GM23248 (cell line): ENCODE measurements around the gene MYO5B. TPM values are rescaled to one million over a fixed set of nuclear protein-coding genes. Genes with fewer than 3 reads are reported as not detected.

ENCODE experiments used
- DNase-seq: peaks from one replicate; pipeline ENCODE4 v3.0.0-alpha.2; 2015
- H2AFZ ChIP-seq: fragments of 200-600 bp; sonication (generic); 2 replicates; pipeline ENCODE4 v1.6.1; 2016; ENCODE audit warnings: antibody characterized with exemption
- H3F3A ChIP-seq: fragments of 200-600 bp; sonication (generic); 2 replicates; pipeline ENCODE4 v1.6.1; 2016; ENCODE audit warnings: mild to moderate bottlenecking, antibody characterized with exemption, mixed run types; ENCODE audit not compliant: insufficient read depth
- H3K27ac ChIP-seq: fragments of 200-600 bp; sonication (generic); 2 replicates; pipeline ENCODE4 v1.5.1; 2016; ENCODE audit warnings: mild to moderate bottlenecking
- H3K27me3 ChIP-seq: fragments of 200-600 bp; sonication (generic); replicated peaks from 2 replicates; pipeline ENCODE4 v1.6.1; 2016; ENCODE audit warnings: mild to moderate bottlenecking; ENCODE audit not compliant: insufficient read depth
- H3K36me3 ChIP-seq: fragments of 200-600 bp; sonication (generic); 2 replicates; pipeline ENCODE4 v1.6.1; 2016; ENCODE audit warnings: low read depth, mild to moderate bottlenecking
- H3K4me1 ChIP-seq: fragments of 200-600 bp; sonication (generic); 2 replicates; pipeline ENCODE4 v1.6.1; 2016; ENCODE audit warnings: mild to moderate bottlenecking; ENCODE audit not compliant: insufficient read depth
- H3K4me2 ChIP-seq: fragments of 200-600 bp; sonication (generic); one replicate; pipeline ENCODE4 v1.6.1; 2016; ENCODE audit warnings: mild to moderate bottlenecking; ENCODE audit not compliant: unreplicated experiment
- H3K4me3 ChIP-seq: fragments of 200-600 bp; sonication (generic); 2 replicates; pipeline ENCODE4 v1.5.1; 2016; ENCODE audit warnings: mild to moderate bottlenecking
- H3K79me2 ChIP-seq: fragments of 200-600 bp; sonication (generic); 2 replicates; pipeline ENCODE4 v1.6.1; 2016; ENCODE audit warnings: mild to moderate bottlenecking; ENCODE audit not compliant: insufficient read depth
- H3K9ac ChIP-seq: fragments of 200-600 bp; sonication (generic); 2 replicates; pipeline ENCODE4 v1.6.1; 2016; ENCODE audit warnings: mild to moderate bottlenecking
- H3K9me2 ChIP-seq: fragments of 200-600 bp; sonication (generic); 2 replicates; pipeline ENCODE4 v1.6.1; 2016; ENCODE audit warnings: mixed run types, mild to moderate bottlenecking, moderate library complexity; ENCODE audit not compliant: insufficient read depth
- H3K9me3 ChIP-seq: fragments of 200-600 bp; sonication (generic); one replicate; pipeline ENCODE4 v1.6.1; 2017; ENCODE audit warnings: low read depth
- H4K20me1 ChIP-seq: fragments of 200-600 bp; sonication (generic); 2 replicates; pipeline ENCODE4 v1.6.0; 2016; ENCODE audit not compliant: insufficient read depth
- EZH2 ChIP-seq: fragments of 200-600 bp; sonication (generic); IDR thresholded peaks from 2 replicates; pipeline ENCODE4 v1.6.1; 2018; ENCODE audit warnings: antibody characterized with exemption, mild to moderate bottlenecking; ENCODE audit not compliant: insufficient read depth, poor library complexity, severe bottlenecking
- EZH2phosphoT487 ChIP-seq: fragments of 200-600 bp; sonication (generic); IDR thresholded peaks from 2 replicates; pipeline ENCODE4 v1.6.1; 2018; ENCODE audit warnings: antibody characterized with exemption, moderate library complexity, mild to moderate bottlenecking, low read depth; ENCODE audit not compliant: insufficient read depth
- WGBS, 2 experiments: methylation state at CpG; one replicate each; pipeline ENCODE4 v1.1.6; 2015 to 2017; ENCODE audit warnings: low lambda C conversion rate in 2 of 2, low coverage in 1 of 2; ENCODE audit errors: missing lambda C conversion rate in 2 of 2; 5-methylcytosine and 5-hydroxymethylcytosine counted together
- in situ Hi-C: fragments of 300-500 bp; cut with MboI; formaldehyde crosslinking; loops from 2 replicates; pipeline ENCODE4 v1.15.0; 2020
- polyA plus RNA-seq: library from polyadenylated mRNA; unstranded; fragments of >200 nt; fragmentation: Nextera tagmentation; extraction: Ambion mirVana; gene quantifications from 2 replicates; pipeline ENCODE4 v1.2.1, GENCODE V29; 2016
- total RNA-seq: library from RNA; depleted of rRNA; stranded (reverse); fragments of >200 nt; shearing (Covaris generic); gene quantifications from 2 replicates; pipeline ENCODE4 v1.2.3, GENCODE V29; 2014

Gene MYO5B
- total and polyA plus RNA-seq, 2 experiments from 2014 or later, result 0.03 TPM; not detected in 1

GRCh38 chr18:50065527-50065926 is 129.4 kb downstream of the MYO5B start:
- Histone ChIP-seq H2AFZ (no peak overlapping the region), H3K27ac (no peak overlapping the region), H3K4me2 (no peak overlapping the region), H3K9me2 (no peaks in the 10 kb centered on the region), H3K4me3 (no peak overlapping the region), H3K9me3 (no peaks in the 10 kb centered on the region), H3F3A (no peaks in the 10 kb centered on the region), H4K20me1 (no peaks in the 10 kb centered on the region), H3K79me2 (no peaks in the 10 kb centered on the region), H3K9ac (no peak overlapping the region), H3K27me3 (peaks cover 10% of the 10 kb centered on the region; the same call in 1 of the 2 replicates), H3K36me3 (no peaks in the 10 kb centered on the region), H3K4me1 (no peaks in the 10 kb centered on the region)
- DNase-seq, result no peak
- in situ Hi-C loops, result no loop called here
- WGBS, 2 experiments, result 33 to 41% methylated on average over 4 of the region's 4 CpGs
- TF ChIP-seq EZH2phosphoT487 (no peak), EZH2 (no peak)

GRCh38 chr18:50065039-50065438 is 129.9 kb downstream of the MYO5B start:
- H3K79me2 ChIP-seq, result no peaks in the 10 kb centered on the region
- no peaks in the 10 kb centered on the region for H3K4me1 ChIP-seq
- H3K27me3 ChIP-seq, result peaks cover 10% of the 10 kb centered on the region; the same call in 1 of the 2 replicates
- H3F3A ChIP-seq, result no peaks in the 10 kb centered on the region
- 15 to 26% methylated on average over 3 of the region's 3 CpGs for WGBS, 2 experiments
- no peak overlapping the region for H3K9ac ChIP-seq
- H4K20me1 ChIP-seq, result no peaks in the 10 kb centered on the region
- H3K9me3 ChIP-seq, result no peaks in the 10 kb centered on the region
- no peak overlapping the region for H3K4me3 ChIP-seq
- no peak overlapping the region for H3K27ac ChIP-seq
- no peaks in the 10 kb centered on the region for H3K36me3 ChIP-seq
- in situ Hi-C loops, result no loop called here
- H3K9me2 ChIP-seq, result no peaks in the 10 kb centered on the region
- no peak overlapping the region for H3K4me2 ChIP-seq
- H2AFZ ChIP-seq, result no peak overlapping the region
- TF ChIP-seq EZH2phosphoT487 (no peak), EZH2 (no peak)
- no peak for DNase-seq

GRCh38 chr18:50061876-50062517 is 132.9 kb downstream of the MYO5B start:
- Histone ChIP-seq H3K4me2 (no peak overlapping the region), H3F3A (no peaks in the 10 kb centered on the region), H2AFZ (no peak overlapping the region), H3K4me1 (no peaks in the 10 kb centered on the region), H3K4me3 (no peak overlapping the region), H3K9me3 (no peaks in the 10 kb centered on the region), H3K9ac (no peak overlapping the region), H3K36me3 (no peaks in the 10 kb centered on the region), H3K9me2 (no peaks in the 10 kb centered on the region), H3K79me2 (no peaks in the 10 kb centered on the region), H3K27ac (no peak overlapping the region), H3K27me3 (peaks cover 5% of the 10 kb centered on the region; the same call in 1 of the 2 replicates), H4K20me1 (no peaks in the 10 kb centered on the region)
- 20 to 28% methylated on average over 4 of the region's 4 CpGs for WGBS, 2 experiments
- no peak for TF ChIP-seq EZH2phosphoT487
- no peak for TF ChIP-seq EZH2
- in situ Hi-C loops, result no loop called here
- no peak for DNase-seq

GRCh38 chr18:50060822-50061221 is 134.1 kb downstream of the MYO5B start:
- DNase-seq, result no peak
- no peaks in the 10 kb centered on the region for H3K79me2 ChIP-seq
- no peaks in the 10 kb centered on the region for H3K9me3 ChIP-seq
- H4K20me1 ChIP-seq, result no peaks in the 10 kb centered on the region
- TF ChIP-seq EZH2 (no peak), EZH2phosphoT487 (no peak)
- H2AFZ ChIP-seq, result no peak overlapping the region
- WGBS, 2 experiments, result 47% methylated on average over 2 of the region's 2 CpGs
- no peaks in the 10 kb centered on the region for H3F3A ChIP-seq
- H3K4me2 ChIP-seq, result no peak overlapping the region
- in situ Hi-C loops, result no loop called here
- no peaks in the 10 kb centered on the region for H3K4me1 ChIP-seq
- H3K9ac ChIP-seq, result no peak overlapping the region
- no peaks in the 10 kb centered on the region for H3K9me2 ChIP-seq
- H3K36me3 ChIP-seq, result no peaks in the 10 kb centered on the region
- no peak overlapping the region for H3K4me3 ChIP-seq
- peaks cover 3% of the 10 kb centered on the region; the same call in 1 of the 2 replicates for H3K27me3 ChIP-seq
- no peak overlapping the region for H3K27ac ChIP-seq

- DNase-seq, result no peak
- H2AFZ ChIP-seq, result no peak overlapping the region
- no peaks in the 10 kb centered on the region for H3K4me1 ChIP-seq
- TF ChIP-seq EZH2phosphoT487, result no peak
- no peak for TF ChIP-seq EZH2
- no peak overlapping the region for H3K27ac ChIP-seq
- H3F3A ChIP-seq, result no peaks in the 10 kb centered on the region
- no peaks in the 10 kb centered on the region for H4K20me1 ChIP-seq
- in situ Hi-C loops, result no loop called here
- 50 to 52% methylated on average over 4 of the region's 4 CpGs for WGBS, 2 experiments
- no peaks in the 10 kb centered on the region for H3K9me2 ChIP-seq
- H3K79me2 ChIP-seq, result no peaks in the 10 kb centered on the region
- H3K4me3 ChIP-seq, result no peak overlapping the region
- H3K9ac ChIP-seq, result no peak overlapping the region
- H3K36me3 ChIP-seq, result no peaks in the 10 kb centered on the region
- H3K4me2 ChIP-seq, result no peak overlapping the region
- H3K9me3 ChIP-seq, result no peaks in the 10 kb centered on the region
- H3K27me3 ChIP-seq, result peaks cover 3% of the 10 kb centered on the region; the same call in 1 of the 2 replicates
These were observed 136.2 kb downstream of the MYO5B start for GRCh38 chr18:50058731-50059130.
